Measurements from ENCODE around the gene PXDN.

Gene PXDN

GRCh38 chr2:1690056-1690775, 54.1 kb downstream of the PXDN start:
- Histone ChIP-seq H3F3A (ENCODE audit: control insufficient read depth, insufficient read depth) (no peaks in the 10 kb centered on the region), H4K20me1 (ENCODE audit: control insufficient read depth, insufficient read depth, low read depth, low read length) (no peaks in the 10 kb centered on the region), H3K4me1 (ENCODE audit: control insufficient read depth, low read length) (no peaks in the 10 kb centered on the region), H3K79me2 (ENCODE audit: control insufficient read depth, low read length) (no peaks in the 10 kb centered on the region), H3K27me3 (ENCODE audit: control insufficient read depth, low read length) (no peaks in the 10 kb centered on the region), H3K36me3 (ENCODE audit: control insufficient read depth, low read length) (no peaks in the 10 kb centered on the region), H3K9me2 (replicated peaks; ENCODE audit: control insufficient read depth, low read length) (no peaks in the 10 kb centered on the region), H3K27ac (ENCODE audit: low read depth, low read length) (no peak overlapping the region), H3K4me2 (ENCODE audit: low read length) (no peak overlapping the region), H3K9me3 (ENCODE audit: control insufficient read depth, insufficient read depth, low read length) (no peaks in the 10 kb centered on the region; the same call in 1 of the 2 replicates), H3K4me3 (ENCODE audit: low read length) (no peak overlapping the region)
- TF ChIP-seq EZH2phosphoT487 (IDR thresholded peaks at IDR 0.05; ENCODE audit: borderline replicate concordance, low read length) (no peak), CTCF (IDR thresholded peaks at IDR 0.05; ENCODE audit: low read depth, low read length, poor library complexity, severe bottlenecking) (no peak)

DNA sequence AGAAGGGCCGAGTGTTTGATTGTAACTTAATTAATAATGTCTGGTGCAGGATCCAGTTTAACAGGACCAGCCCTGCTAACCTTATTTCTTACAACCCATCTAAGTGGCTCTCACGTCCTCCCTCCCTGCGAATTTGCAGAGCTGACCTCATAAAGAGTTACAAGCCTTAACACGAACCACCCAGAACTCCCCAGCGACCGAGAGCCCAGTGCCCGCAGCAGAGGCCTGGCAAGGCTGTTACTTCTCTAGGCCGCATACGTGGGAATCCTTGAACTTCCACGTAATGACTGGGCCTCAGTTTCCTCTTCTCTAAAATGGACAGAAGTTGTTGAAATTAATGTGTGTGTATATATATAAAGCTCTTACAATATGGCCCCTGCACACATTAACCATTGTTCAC, 55.5 kb downstream of the PXDN start:
- Histone ChIP-seq H3K9me2 (replicated peaks; ENCODE audit: control insufficient read depth, low read length) (no peaks in the 10 kb centered on the region), H3K27ac (ENCODE audit: low read depth, low read length) (no peak overlapping the region), H3K9me3 (ENCODE audit: control insufficient read depth, insufficient read depth, low read length) (peaks cover 5% of the 10 kb centered on the region; the same call in 1 of the 2 replicates), H3K4me2 (ENCODE audit: low read length) (no peak overlapping the region), H3K4me3 (ENCODE audit: low read length) (no peak overlapping the region), H3K36me3 (ENCODE audit: control insufficient read depth, low read length) (no peaks in the 10 kb centered on the region), H3K27me3 (ENCODE audit: control insufficient read depth, low read length) (no peaks in the 10 kb centered on the region), H3K79me2 (ENCODE audit: control insufficient read depth, low read length) (no peaks in the 10 kb centered on the region), H3K4me1 (ENCODE audit: control insufficient read depth, low read length) (no peaks in the 10 kb centered on the region), H4K20me1 (ENCODE audit: control insufficient read depth, insufficient read depth, low read depth, low read length) (no peaks in the 10 kb centered on the region), H3F3A (ENCODE audit: control insufficient read depth, insufficient read depth) (no peaks in the 10 kb centered on the region)
- TF ChIP-seq CTCF (IDR thresholded peaks at IDR 0.05; ENCODE audit: low read depth, low read length, poor library complexity, severe bottlenecking) (no peak), EZH2phosphoT487 (IDR thresholded peaks at IDR 0.05; ENCODE audit: borderline replicate concordance, low read length) (no peak)

DNA sequence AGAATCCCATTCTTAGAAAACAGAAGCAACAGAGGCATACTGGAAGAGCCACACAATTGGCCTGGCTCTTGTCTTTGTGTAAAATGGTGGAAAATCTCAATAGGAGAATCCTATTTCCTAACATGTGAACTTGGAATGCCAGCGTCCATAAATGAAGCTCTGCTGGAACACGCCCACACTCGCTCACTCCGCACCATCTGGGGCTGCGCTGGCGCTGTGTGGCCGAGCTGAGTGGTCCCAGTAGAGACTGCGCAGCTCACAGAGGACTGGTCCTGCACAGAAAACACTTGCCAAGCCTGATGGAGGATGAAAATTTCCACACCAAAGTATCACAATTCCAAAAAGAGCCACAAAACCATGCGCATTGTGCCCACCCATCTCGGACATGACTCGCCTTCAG, 56.2 kb downstream of the PXDN start:
- no peak overlapping the region for H3K27ac ChIP-seq (ENCODE audit: low read depth, low read length)
- H3K4me1 ChIP-seq (ENCODE audit: control insufficient read depth, low read length), result no peaks in the 10 kb centered on the region
- H3K79me2 ChIP-seq (ENCODE audit: control insufficient read depth, low read length), result no peaks in the 10 kb centered on the region
- no peaks in the 10 kb centered on the region for H3K9me2 ChIP-seq (replicated peaks; ENCODE audit: control insufficient read depth, low read length)
- no peak for TF ChIP-seq CTCF (IDR thresholded peaks at IDR 0.05; ENCODE audit: low read depth, low read length, poor library complexity, severe bottlenecking)
- TF ChIP-seq EZH2phosphoT487 (IDR thresholded peaks at IDR 0.05; ENCODE audit: borderline replicate concordance, low read length), result no peak
- peaks cover 5% of the 10 kb centered on the region; the same call in 1 of the 2 replicates for H3K9me3 ChIP-seq (ENCODE audit: control insufficient read depth, insufficient read depth, low read length)
- no peaks in the 10 kb centered on the region for H4K20me1 ChIP-seq (ENCODE audit: control insufficient read depth, insufficient read depth, low read depth, low read length)
- no peaks in the 10 kb centered on the region for H3K27me3 ChIP-seq (ENCODE audit: control insufficient read depth, low read length)
- H3K4me2 ChIP-seq (ENCODE audit: low read length), result no peak overlapping the region
- H3K36me3 ChIP-seq (ENCODE audit: control insufficient read depth, low read length), result no peaks in the 10 kb centered on the region
- no peaks in the 10 kb centered on the region for H3F3A ChIP-seq (ENCODE audit: control insufficient read depth, insufficient read depth)
- H3K4me3 ChIP-seq (ENCODE audit: low read length), result no peak overlapping the region

Measured in DOHH2 (cell line).